GM23248 (cell line): Measurements from ENCODE around the gene ITPRID2. TPM values are rescaled to one million over a fixed set of nuclear protein-coding genes. Genes with fewer than 3 reads are reported as not detected.

Experiments
- DNase-seq: peaks from one replicate; pipeline ENCODE4 v3.0.0-alpha.2; 2015
- H2AFZ ChIP-seq: fragments of 200-600 bp; sonication (generic); 2 replicates; pipeline ENCODE4 v1.6.1; 2016; ENCODE audit warnings: antibody characterized with exemption
- H3F3A ChIP-seq: fragments of 200-600 bp; sonication (generic); 2 replicates; pipeline ENCODE4 v1.6.1; 2016; ENCODE audit warnings: mild to moderate bottlenecking, antibody characterized with exemption, mixed run types; ENCODE audit not compliant: insufficient read depth
- H3K27ac ChIP-seq: fragments of 200-600 bp; sonication (generic); 2 replicates; pipeline ENCODE4 v1.5.1; 2016; ENCODE audit warnings: mild to moderate bottlenecking
- H3K27me3 ChIP-seq: fragments of 200-600 bp; sonication (generic); replicated peaks from 2 replicates; pipeline ENCODE4 v1.6.1; 2016; ENCODE audit warnings: mild to moderate bottlenecking; ENCODE audit not compliant: insufficient read depth
- H3K36me3 ChIP-seq: fragments of 200-600 bp; sonication (generic); 2 replicates; pipeline ENCODE4 v1.6.1; 2016; ENCODE audit warnings: low read depth, mild to moderate bottlenecking
- H3K4me1 ChIP-seq: fragments of 200-600 bp; sonication (generic); 2 replicates; pipeline ENCODE4 v1.6.1; 2016; ENCODE audit warnings: mild to moderate bottlenecking; ENCODE audit not compliant: insufficient read depth
- H3K4me2 ChIP-seq: fragments of 200-600 bp; sonication (generic); one replicate; pipeline ENCODE4 v1.6.1; 2016; ENCODE audit warnings: mild to moderate bottlenecking; ENCODE audit not compliant: unreplicated experiment
- H3K4me3 ChIP-seq: fragments of 200-600 bp; sonication (generic); 2 replicates; pipeline ENCODE4 v1.5.1; 2016; ENCODE audit warnings: mild to moderate bottlenecking
- H3K79me2 ChIP-seq: fragments of 200-600 bp; sonication (generic); 2 replicates; pipeline ENCODE4 v1.6.1; 2016; ENCODE audit warnings: mild to moderate bottlenecking; ENCODE audit not compliant: insufficient read depth
- H3K9ac ChIP-seq: fragments of 200-600 bp; sonication (generic); 2 replicates; pipeline ENCODE4 v1.6.1; 2016; ENCODE audit warnings: mild to moderate bottlenecking
- H3K9me2 ChIP-seq: fragments of 200-600 bp; sonication (generic); 2 replicates; pipeline ENCODE4 v1.6.1; 2016; ENCODE audit warnings: mixed run types, mild to moderate bottlenecking, moderate library complexity; ENCODE audit not compliant: insufficient read depth
- H3K9me3 ChIP-seq: fragments of 200-600 bp; sonication (generic); one replicate; pipeline ENCODE4 v1.6.1; 2017; ENCODE audit warnings: low read depth
- H4K20me1 ChIP-seq: fragments of 200-600 bp; sonication (generic); 2 replicates; pipeline ENCODE4 v1.6.0; 2016; ENCODE audit not compliant: insufficient read depth
- EZH2 ChIP-seq: fragments of 200-600 bp; sonication (generic); IDR thresholded peaks from 2 replicates; pipeline ENCODE4 v1.6.1; 2018; ENCODE audit warnings: antibody characterized with exemption, mild to moderate bottlenecking; ENCODE audit not compliant: insufficient read depth, poor library complexity, severe bottlenecking
- EZH2phosphoT487 ChIP-seq: fragments of 200-600 bp; sonication (generic); IDR thresholded peaks from 2 replicates; pipeline ENCODE4 v1.6.1; 2018; ENCODE audit warnings: antibody characterized with exemption, moderate library complexity, mild to moderate bottlenecking, low read depth; ENCODE audit not compliant: insufficient read depth
- WGBS, 2 experiments: methylation state at CpG; one replicate each; pipeline ENCODE4 v1.1.6; 2015 to 2017; ENCODE audit warnings: low lambda C conversion rate in 2 of 2, low coverage in 1 of 2; ENCODE audit errors: missing lambda C conversion rate in 2 of 2; 5-methylcytosine and 5-hydroxymethylcytosine counted together
- in situ Hi-C: fragments of 300-500 bp; cut with MboI; formaldehyde crosslinking; loops from 2 replicates; pipeline ENCODE4 v1.15.0; 2020
- polyA plus RNA-seq: library from polyadenylated mRNA; unstranded; fragments of >200 nt; fragmentation: Nextera tagmentation; extraction: Ambion mirVana; gene quantifications from 2 replicates; pipeline ENCODE4 v1.2.1, GENCODE V29; 2016
- total RNA-seq: library from RNA; depleted of rRNA; stranded (reverse); fragments of >200 nt; shearing (Covaris generic); gene quantifications from 2 replicates; pipeline ENCODE4 v1.2.3, GENCODE V29; 2014

ITPRID2 gene
- total and polyA plus RNA-seq, 2 experiments from 2014 or later: 26.4 to 52.7 TPM

DNA sequence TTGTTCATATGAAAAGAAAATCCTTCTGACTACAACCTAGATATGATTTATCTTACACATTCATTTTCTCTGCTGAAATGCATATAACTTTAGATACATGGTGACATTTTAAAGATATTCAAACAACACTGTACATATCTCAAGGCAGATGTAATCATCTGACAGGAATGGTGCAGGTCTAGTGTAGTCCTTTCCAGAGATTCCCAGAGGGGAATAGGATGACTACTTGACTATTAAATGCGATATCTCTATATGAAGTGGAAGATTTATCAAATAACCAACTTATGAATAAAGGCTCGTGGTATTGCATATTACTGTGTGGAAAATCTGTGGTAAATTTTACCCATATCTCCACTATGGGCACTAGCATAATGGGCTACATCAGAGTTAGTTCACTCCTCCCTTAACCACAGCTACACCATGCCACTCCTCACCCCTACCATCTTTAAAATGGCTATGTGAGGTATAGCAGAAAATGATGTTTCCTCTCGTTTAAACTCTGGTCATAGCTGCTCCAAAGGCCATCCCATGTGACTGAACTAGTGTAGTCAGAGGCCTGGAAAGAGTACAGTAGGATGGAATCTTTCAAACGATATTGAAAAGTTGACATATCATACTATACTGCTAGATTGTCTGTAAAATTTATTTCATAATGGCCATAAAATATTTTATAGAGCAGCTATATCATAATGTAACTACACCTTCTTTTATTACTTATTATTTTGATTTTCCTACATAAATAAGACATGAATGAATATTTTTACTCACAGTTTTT, 9.1 kb upstream of the ITPRID2 start:
- no peaks in the 10 kb centered on the region for H3K36me3 ChIP-seq
- whole genome bisulfite sequencing, 2 experiments: 78 to 85% methylated on average over 4 of the region's 4 CpGs
- H3K4me2 ChIP-seq: no peak overlapping the region
- H3K79me2 ChIP-seq: no peaks in the 10 kb centered on the region
- no peak overlapping the region for H3K4me3 ChIP-seq
- no peaks in the 10 kb centered on the region for H3K27me3 ChIP-seq
- H3F3A ChIP-seq: no peaks in the 10 kb centered on the region; the same call in none of the 2 replicates
- H3K9me2 ChIP-seq: no peaks in the 10 kb centered on the region
- TF ChIP-seq EZH2 (no peak), EZH2phosphoT487 (no peak)
- no peaks in the 10 kb centered on the region for H3K4me1 ChIP-seq
- in situ Hi-C loops: no loop called here
- no peak overlapping the region for H2AFZ ChIP-seq
- no peak overlapping the region for H3K27ac ChIP-seq
- no peak for DNase-seq
- H4K20me1 ChIP-seq: no peaks in the 10 kb centered on the region
- no peaks in the 10 kb centered on the region for H3K9me3 ChIP-seq
- no peak overlapping the region for H3K9ac ChIP-seq

DNA sequence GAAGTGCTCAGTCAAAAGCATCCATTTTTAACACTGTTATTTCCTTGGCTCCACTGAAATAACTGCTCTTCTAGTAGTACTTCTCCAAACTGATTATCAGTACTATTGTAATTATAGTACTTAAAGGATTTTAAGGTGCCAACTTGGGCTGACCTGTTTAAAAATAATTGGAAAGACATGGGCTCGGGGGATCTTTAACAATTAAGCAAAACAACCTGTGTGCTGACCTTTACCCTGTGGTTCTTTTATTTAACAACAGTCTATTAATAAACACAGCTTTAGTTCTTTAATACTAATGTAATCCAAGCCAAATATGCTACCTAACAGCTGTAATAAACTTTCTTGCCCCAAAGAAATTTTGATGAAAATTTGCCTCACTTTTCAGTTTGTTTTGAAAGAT, 6.9 kb upstream of the ITPRID2 start:
- WGBS, 2 experiments: 88 to 95% methylated on average over 1 of the region's 1 CpG
- DNase-seq: no peak
- no peaks in the 10 kb centered on the region for H3K27me3 ChIP-seq

DNA sequence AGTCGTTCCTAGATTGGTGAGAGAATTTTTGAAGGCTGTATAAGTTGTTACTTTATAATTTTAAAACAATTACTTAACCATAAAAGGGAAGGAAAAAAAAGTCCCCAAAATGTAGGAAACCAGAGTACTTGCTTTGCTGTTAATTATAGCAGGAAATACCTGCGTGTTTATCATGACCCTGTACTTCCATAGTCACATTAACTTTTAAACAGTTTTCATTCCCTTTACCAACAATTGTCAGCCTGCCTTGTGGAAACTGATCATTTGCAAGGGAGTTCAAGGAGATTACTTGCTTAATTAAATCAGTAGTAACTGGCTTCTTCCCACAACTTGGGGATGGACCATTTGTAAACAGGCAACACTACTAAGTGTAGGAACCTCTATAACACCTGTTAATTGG, 6.4 kb upstream of the ITPRID2 start:
- Histone ChIP-seq H3K9ac (no peak overlapping the region), H4K20me1 (no peaks in the 10 kb centered on the region)

More for the DNA sequence above, 6.9 kb upstream of the ITPRID2 start:
- Histone ChIP-seq H4K20me1 (no peaks in the 10 kb centered on the region), H3K4me3 (no peak overlapping the region), H3K9me2 (no peaks in the 10 kb centered on the region), H3F3A (no peaks in the 10 kb centered on the region; the same call in 1 of the 2 replicates), H2AFZ (no peak overlapping the region), H3K27ac (no peak overlapping the region), H3K4me1 (no peaks in the 10 kb centered on the region), H3K79me2 (no peaks in the 10 kb centered on the region), H3K9ac (no peak overlapping the region), H3K36me3 (no peaks in the 10 kb centered on the region), H3K4me2 (no peak overlapping the region), H3K9me3 (no peaks in the 10 kb centered on the region)
- TF ChIP-seq EZH2 (no peak), EZH2phosphoT487 (no peak)
- in situ Hi-C loops: no loop called here

DNA sequence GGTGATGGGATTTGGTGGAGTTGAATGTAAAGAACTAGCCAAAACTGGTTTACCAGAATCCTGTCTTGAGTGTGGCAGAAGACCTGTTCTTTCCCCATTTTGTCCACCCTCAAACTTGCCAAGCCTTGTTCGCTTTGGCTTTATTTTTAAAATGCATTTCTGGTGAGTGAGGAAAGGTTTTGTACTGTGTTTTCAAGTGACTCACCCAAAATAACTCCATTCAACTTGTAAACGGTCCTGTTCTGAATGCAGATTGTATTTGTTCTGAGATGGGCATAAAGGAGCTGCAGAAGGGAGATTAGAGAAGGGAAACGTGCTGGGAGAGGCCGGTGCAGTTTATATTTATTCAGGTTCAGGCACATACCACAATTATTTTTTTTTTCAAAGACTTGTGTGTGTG, 5.3 kb upstream of the ITPRID2 start:
- Histone ChIP-seq H3K4me2 (no peak overlapping the region), H3K4me3 (no peak overlapping the region), H2AFZ (peak overlapping the region; percentile 29; the same call in 1 of the 2 replicates), H3F3A (peaks cover 6% of the 10 kb centered on the region; the same call in 1 of the 2 replicates), H3K36me3 (no peaks in the 10 kb centered on the region), H3K9ac (no peak overlapping the region), H3K9me3 (no peaks in the 10 kb centered on the region), H3K27me3 (no peaks in the 10 kb centered on the region), H3K4me1 (0 out of 2 replicates have a peak, but pooled peaks cover 5% of the 10 kb centered on the region), H4K20me1 (no peaks in the 10 kb centered on the region), H3K79me2 (no peaks in the 10 kb centered on the region), H3K9me2 (no peaks in the 10 kb centered on the region), H3K27ac (no peak overlapping the region)
- WGBS, 2 experiments: 64 to 72% methylated on average over 4 of the region's 4 CpGs
- TF ChIP-seq EZH2phosphoT487: no peak
- TF ChIP-seq EZH2: no peak
- in situ Hi-C loops: no loop called here
- peak; percentile 14 for DNase-seq

More for the DNA sequence above, 6.4 kb upstream of the ITPRID2 start:
- in situ Hi-C loops: no loop called here
- Histone ChIP-seq H2AFZ (no peak overlapping the region), H3K4me2 (no peak overlapping the region), H3K36me3 (no peaks in the 10 kb centered on the region), H3K4me3 (no peak overlapping the region), H3F3A (no peaks in the 10 kb centered on the region; the same call in 1 of the 2 replicates), H3K79me2 (no peaks in the 10 kb centered on the region), H3K9me2 (no peaks in the 10 kb centered on the region), H3K4me1 (no peaks in the 10 kb centered on the region), H3K27ac (no peak overlapping the region), H3K9me3 (no peaks in the 10 kb centered on the region), H3K27me3 (no peaks in the 10 kb centered on the region)
- DNase-seq: no peak
- 33 to 53% methylated on average over 2 of the region's 2 CpGs for WGBS, 2 experiments
- no peak for TF ChIP-seq EZH2
- TF ChIP-seq EZH2phosphoT487: no peak
